G401.6 (cell line): ENCODE measurements around the gene LCE2A.

Experiments used
- FAIRE-seq: peaks from 2 replicates; lab custom pipeline; 2012; peaks lifted over from hg19 to GRCh38; lab: Jason Lieb, UNC

The LCE2A gene

DNA sequence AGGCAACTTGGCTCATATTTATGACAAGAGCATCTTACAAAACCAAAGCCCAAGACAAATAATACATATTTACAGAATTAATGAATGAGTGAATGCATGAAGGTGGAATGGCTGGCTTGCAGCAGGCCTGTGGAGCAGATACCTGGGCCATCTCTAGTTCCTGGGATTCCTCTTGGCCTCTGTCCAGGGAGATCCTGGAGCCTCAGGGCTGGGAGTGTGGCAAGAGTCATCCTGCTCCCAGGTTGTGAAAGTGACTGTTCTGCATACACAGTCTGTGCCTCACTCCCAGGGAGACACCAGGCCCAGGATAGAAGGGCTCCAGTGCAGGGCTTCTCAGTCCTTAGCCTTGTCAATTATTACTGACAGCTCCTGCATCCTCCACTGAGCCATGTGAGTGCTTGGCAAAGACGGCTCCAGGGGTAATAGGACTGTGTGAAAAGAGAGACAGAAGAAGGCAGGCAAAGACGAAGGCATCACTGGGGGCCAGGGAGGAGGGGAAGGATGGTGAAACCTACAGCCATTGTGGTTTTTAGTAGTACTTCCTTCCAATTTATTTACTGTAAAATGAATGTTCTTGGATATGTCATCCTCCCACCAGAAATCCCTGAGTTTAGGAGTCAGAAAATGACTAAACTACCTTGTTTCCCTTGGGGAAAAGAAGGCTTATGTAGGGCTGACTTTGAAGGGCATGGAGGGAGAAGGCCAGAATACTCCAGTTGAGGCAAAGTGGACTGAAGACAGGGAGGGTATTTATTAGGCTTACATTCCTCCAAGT, 45.4 kb downstream of the LCE2A start:
- FAIRE-seq, result no peak

- FAIRE-seq, result no peak
These were observed 47.2 kb downstream of the LCE2A start for GRCh38 chr1:152745289-152745704.

GRCh38 chr1:152745765-152746444, 47.8 kb downstream of the LCE2A start:
- FAIRE-seq, result no peak

GRCh38 chr1:152747831-152748230, 49.7 kb downstream of the LCE2A start:
- FAIRE-seq, result no peak
